Measurements from ENCODE around the gene PEPD. TPM values are rescaled to one million over a fixed set of nuclear protein-coding genes. Genes with fewer than 3 reads are reported as not detected.

PEPD gene
- total RNA-seq, 2 donors from 2014 or later = 52.2 to 67.9 TPM

DNA sequence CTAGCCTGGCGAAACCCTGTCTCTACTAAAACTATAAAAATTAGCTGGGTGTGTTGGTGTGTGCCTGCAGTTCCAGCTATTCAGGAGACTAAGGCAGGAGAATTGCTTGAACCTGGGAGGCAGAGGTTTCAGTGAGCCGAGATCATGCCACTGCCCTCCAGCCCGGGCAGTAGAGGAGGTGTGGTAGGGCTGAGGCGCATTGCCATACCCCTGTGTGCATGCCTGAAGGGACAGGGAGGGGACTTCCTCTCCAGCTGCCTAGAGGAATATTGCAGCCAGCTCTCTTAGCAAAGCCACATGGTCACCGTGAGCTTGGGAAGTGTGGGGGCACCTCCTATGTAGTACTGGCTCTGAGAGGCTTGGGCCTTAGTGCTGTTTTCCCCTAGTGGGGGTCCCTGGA, 29.2 kb upstream of the PEPD start:
- Mint-ChIP-seq H3K27ac (no peak overlapping the region), H3K27me3 (ENCODE audit: insufficient read depth) (no peaks in the 10 kb centered on the region), H3K36me3 (ENCODE audit: low read depth) (no peaks in the 10 kb centered on the region), H3K9me3 (no peaks in the 10 kb centered on the region), H3K4me1 (peaks cover 3% of the 10 kb centered on the region), H3K4me3 (no peak overlapping the region)
- Histone ChIP-seq H3K27me3 (ENCODE audit: control insufficient read depth, insufficient read depth, low read length, poor library complexity, severe bottlenecking) (no peaks in the 10 kb centered on the region), H3K27ac (ENCODE audit: low read depth, low read length) (no peak overlapping the region), H3K4me1 (ENCODE audit: control insufficient read depth, insufficient read depth, low read length) (no peaks in the 10 kb centered on the region), H3K9ac (ENCODE audit: extremely low read depth, low read length, poor library complexity, severe bottlenecking) (no peak overlapping the region), H3K4me3 (ENCODE audit: low read length) (no peak overlapping the region), H3K36me3 (ENCODE audit: control insufficient read depth, insufficient read depth, low read length) (no peaks in the 10 kb centered on the region), H3K9me3 (ENCODE audit: control insufficient read depth, low read length) (no peaks in the 10 kb centered on the region)
- 94 to 96% methylated on average over 3 to 5 of the region's 5 CpGs for WGBS, 2 experiments (ENCODE audit: insufficient coverage in 1 of 2, insufficient read length in 1 of 2)
- DNase-seq = no peak
- TF ChIP-seq, protein P1, sequence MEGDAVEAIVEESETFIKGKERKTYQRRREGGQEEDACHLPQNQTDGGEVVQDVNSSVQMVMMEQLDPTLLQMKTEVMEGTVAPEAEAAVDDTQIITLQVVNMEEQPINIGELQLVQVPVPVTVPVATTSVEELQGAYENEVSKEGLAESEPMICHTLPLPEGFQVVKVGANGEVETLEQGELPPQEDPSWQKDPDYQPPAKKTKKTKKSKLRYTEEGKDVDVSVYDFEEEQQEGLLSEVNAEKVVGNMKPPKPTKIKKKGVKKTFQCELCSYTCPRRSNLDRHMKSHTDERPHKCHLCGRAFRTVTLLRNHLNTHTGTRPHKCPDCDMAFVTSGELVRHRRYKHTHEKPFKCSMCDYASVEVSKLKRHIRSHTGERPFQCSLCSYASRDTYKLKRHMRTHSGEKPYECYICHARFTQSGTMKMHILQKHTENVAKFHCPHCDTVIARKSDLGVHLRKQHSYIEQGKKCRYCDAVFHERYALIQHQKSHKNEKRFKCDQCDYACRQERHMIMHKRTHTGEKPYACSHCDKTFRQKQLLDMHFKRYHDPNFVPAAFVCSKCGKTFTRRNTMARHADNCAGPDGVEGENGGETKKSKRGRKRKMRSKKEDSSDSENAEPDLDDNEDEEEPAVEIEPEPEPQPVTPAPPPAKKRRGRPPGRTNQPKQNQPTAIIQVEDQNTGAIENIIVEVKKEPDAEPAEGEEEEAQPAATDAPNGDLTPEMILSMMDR (conservative IDR thresholded peaks at IDR 0.05) = no peak

DNA sequence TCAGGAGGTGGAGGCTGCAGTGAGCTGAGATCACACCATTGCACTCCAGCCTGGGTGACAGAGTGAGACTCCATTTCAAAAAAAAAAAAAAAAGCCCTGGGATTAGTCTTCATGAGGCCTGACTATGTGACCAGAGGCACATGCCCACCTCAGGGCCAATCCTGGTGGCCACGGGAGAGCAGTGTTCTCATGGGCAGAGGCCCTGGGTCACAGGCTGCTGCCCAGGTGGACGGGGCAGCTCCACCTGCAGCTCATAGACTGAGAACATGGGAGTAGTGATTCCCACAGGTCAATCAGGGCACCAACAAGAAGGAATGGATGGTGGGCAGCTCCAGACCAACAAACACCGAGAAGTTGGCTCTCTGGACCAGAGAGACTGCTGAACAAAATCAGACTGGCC, 26.1 kb upstream of the PEPD start:
- Mint-ChIP-seq H3K4me1 (peaks cover 3% of the 10 kb centered on the region), H3K4me3 (no peak overlapping the region), H3K27ac (no peak overlapping the region), H3K27me3 (ENCODE audit: insufficient read depth) (no peaks in the 10 kb centered on the region), H3K36me3 (ENCODE audit: low read depth) (no peaks in the 10 kb centered on the region), H3K9me3 (no peaks in the 10 kb centered on the region)
- no peak overlapping the region for H3K4me3 ChIP-seq (ENCODE audit: low read length)
- H3K9me3 ChIP-seq (ENCODE audit: control insufficient read depth, low read length) = no peaks in the 10 kb centered on the region
- no peaks in the 10 kb centered on the region for H3K4me1 ChIP-seq (ENCODE audit: control insufficient read depth, insufficient read depth, low read length)
- no peaks in the 10 kb centered on the region for H3K27me3 ChIP-seq (ENCODE audit: control insufficient read depth, insufficient read depth, low read length, poor library complexity, severe bottlenecking)
- H3K9ac ChIP-seq (ENCODE audit: extremely low read depth, low read length, poor library complexity, severe bottlenecking) = no peak overlapping the region
- no peak overlapping the region for H3K27ac ChIP-seq (ENCODE audit: low read depth, low read length)
- TF ChIP-seq, protein P1 (conservative IDR thresholded peaks at IDR 0.05) = no peak
- WGBS, 2 experiments (ENCODE audit: insufficient coverage in 1 of 2, insufficient read length in 1 of 2) = 83 to 88% methylated on average over 2 to 3 of the region's 3 CpGs
- no peaks in the 10 kb centered on the region for H3K36me3 ChIP-seq (ENCODE audit: control insufficient read depth, insufficient read depth, low read length)
- no peak for DNase-seq

DNA sequence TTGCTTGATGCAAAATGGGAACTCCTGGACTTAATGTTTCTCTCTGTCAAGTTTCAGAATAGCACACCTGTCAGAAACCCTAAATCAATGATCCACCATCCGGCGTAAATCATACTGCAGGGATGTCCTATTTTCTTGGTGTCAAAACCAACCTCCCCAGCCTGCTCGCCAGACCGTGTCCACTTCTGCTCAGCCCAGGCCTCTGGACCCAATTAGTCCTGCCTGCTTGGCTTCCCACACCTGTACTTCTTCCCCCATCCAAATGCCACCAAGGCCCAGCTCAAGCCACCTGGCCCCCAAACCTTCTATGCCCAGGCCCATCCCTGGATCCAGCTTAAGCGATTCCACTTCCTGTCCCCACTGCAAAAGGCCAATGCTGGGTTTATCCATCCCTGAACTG, 25.1 kb upstream of the PEPD start:
- no peaks in the 10 kb centered on the region for H3K9me3 ChIP-seq (ENCODE audit: control insufficient read depth, low read length)
- Mint-ChIP-seq H3K4me3 (no peak overlapping the region), H3K27ac (no peak overlapping the region), H3K27me3 (ENCODE audit: insufficient read depth) (peaks cover 1% of the 10 kb centered on the region), H3K9me3 (no peaks in the 10 kb centered on the region), H3K4me1 (peaks cover 3% of the 10 kb centered on the region), H3K36me3 (ENCODE audit: low read depth) (no peaks in the 10 kb centered on the region)
- TF ChIP-seq, protein P1 (conservative IDR thresholded peaks at IDR 0.05) = no peak
- no peaks in the 10 kb centered on the region for H3K36me3 ChIP-seq (ENCODE audit: control insufficient read depth, insufficient read depth, low read length)
- no peak overlapping the region for H3K9ac ChIP-seq (ENCODE audit: extremely low read depth, low read length, poor library complexity, severe bottlenecking)
- H3K27ac ChIP-seq (ENCODE audit: low read depth, low read length) = no peak overlapping the region
- 92 to 96% methylated on average over 5 of the region's 5 CpGs for WGBS, 2 experiments (ENCODE audit: insufficient coverage in 1 of 2, insufficient read length in 1 of 2)
- no peak overlapping the region for H3K4me3 ChIP-seq (ENCODE audit: low read length)
- H3K27me3 ChIP-seq (ENCODE audit: control insufficient read depth, insufficient read depth, low read length, poor library complexity, severe bottlenecking) = no peaks in the 10 kb centered on the region
- H3K4me1 ChIP-seq (ENCODE audit: control insufficient read depth, insufficient read depth, low read length) = no peaks in the 10 kb centered on the region
- no peak for DNase-seq

Data from endodermal cell (in vitro differentiated cells).